HL-60/S4 (cell line): ENCODE results near the gene MVP.

Experiments
- in situ Hi-C: fragments of 300-500 bp; cut with MboI; formaldehyde crosslinking; loops from 2 replicates; pipeline ENCODE4 v1.14.3; 2022; ENCODE audit warnings: low sequenced_read_pairs

Gene MVP

DNA sequence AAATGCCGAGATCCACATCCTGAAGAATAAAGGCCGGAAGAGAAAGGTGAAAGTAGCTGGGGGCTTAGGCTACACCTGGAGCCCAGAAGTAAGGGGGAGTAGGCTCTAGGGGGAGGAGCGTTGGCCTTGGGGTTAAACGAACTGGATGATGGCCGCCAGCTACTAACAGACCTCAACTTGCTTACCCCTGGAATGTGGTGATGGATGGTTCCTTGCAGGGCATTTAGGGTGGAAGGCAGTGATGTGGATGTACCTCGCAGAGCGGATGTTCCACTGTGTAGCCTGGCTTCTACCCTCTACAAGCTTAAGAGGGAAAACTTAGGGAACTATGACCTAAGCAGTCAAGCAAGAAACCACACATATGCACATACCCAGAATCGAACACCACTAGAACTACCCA, 16.2 kb upstream of the MVP start:
- in situ Hi-C loops = no loop called here

DNA sequence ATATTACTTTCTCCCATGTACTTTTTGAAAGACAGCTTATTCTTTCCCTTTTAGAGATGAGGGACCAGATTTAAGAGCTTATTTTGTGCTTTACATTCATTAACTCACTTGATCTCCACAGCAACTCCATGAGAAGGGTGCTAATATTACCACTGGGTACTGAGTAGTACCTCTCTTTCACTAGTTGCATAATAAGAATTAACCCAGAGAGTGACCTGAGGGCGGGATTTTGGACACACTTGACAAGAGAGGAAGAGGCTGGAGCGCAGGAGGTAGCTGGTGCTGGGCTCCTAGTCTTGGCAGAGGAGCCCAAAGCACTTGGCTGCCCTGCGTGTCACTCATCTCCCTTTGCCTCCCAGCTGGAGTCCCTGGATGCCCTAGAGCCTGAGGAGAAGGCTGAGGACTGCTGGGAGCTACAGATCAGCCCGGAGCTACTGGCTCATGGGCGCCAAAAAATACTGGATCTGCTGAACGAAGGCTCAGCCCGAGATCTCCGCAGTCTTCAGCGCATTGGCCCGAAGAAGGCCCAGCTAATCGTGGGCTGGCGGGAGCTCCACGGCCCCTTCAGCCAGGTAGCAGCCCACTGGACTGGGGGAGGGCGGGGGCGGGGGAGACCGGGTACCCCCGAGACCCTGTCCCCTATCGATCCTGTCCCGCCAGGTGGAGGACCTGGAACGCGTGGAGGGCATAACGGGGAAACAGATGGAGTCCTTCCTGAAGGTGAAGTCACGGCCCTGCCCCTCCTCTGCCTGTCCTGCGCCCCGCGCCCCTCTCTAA, 15.6 kb upstream of the MVP start:
- in situ Hi-C loops = no loop called here

DNA sequence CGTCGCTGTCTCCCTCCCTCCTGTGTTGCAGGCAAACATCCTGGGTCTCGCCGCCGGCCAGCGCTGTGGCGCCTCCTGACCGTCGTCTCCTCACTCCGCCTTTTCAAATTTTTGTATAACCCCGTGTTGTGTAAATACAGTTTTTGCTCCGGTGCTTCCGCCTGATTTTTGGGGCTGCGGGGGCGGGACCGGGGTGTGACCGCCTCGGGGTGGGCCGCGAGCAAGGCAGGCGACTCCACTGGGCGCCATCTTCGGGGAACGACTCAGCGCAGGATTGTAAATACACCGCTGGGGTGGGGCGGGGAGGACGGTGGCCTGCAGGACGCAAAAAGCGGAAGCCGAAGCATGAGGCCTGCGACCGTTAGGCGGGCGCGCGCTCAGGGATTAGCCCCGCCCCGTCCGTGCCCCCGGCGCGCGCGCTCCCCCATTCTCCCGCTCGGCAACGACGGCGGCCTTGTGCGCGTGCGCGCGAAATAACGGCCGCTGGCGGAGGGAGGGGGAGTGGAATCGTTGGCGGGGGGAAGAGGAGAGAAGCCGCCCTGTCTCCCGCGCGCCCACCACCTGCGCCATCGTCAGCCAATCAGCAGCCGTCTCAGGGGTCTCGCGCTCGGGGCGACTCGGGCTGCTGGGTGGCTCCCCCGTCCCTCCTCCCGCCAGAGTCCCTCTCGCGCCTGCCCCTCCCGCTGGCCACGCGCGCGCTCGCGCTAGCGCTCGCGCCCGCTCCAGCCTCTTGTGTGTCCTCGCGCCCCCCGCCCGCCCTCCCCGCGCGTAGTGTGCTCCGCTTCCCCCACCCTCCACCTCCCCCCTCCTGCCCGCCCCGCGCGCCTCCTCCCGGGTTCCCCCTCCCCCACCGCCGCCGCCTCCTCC, 14.8 kb upstream of the MVP start:
- in situ Hi-C loops = no loop called here

DNA sequence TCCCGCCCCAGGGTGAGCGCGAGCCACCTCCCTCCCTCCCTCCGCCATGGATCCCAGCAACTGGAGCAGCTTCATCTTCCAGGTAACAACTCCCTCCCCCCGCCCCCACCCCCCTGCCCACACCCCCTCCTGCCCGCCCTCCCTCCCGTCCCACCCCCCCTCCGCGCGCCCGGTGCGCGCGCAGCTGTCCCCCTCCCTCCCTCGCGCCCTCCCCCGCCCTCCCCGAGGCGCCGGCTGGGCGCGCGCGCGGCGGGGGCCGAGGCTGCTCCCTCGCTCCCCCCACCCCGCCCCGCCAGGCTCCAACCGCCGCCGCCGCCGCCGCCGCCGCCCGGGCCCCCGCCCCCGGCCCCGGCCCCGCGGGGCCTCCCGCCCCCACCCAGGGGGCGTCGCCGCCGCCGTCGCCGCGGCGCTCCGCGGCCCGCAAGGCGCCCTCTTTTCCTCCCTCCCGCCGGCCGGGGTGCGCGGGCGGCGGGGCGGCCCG, 14.1 kb upstream of the MVP start, which contains the start of gene MAZ:
TSS of gene MAZ (plus strand) at position 431 of the 481 bp plus-strand sequence. CDS start 173 bp downstream, outside the sequence.
- in situ Hi-C loops = no loop called here

DNA sequence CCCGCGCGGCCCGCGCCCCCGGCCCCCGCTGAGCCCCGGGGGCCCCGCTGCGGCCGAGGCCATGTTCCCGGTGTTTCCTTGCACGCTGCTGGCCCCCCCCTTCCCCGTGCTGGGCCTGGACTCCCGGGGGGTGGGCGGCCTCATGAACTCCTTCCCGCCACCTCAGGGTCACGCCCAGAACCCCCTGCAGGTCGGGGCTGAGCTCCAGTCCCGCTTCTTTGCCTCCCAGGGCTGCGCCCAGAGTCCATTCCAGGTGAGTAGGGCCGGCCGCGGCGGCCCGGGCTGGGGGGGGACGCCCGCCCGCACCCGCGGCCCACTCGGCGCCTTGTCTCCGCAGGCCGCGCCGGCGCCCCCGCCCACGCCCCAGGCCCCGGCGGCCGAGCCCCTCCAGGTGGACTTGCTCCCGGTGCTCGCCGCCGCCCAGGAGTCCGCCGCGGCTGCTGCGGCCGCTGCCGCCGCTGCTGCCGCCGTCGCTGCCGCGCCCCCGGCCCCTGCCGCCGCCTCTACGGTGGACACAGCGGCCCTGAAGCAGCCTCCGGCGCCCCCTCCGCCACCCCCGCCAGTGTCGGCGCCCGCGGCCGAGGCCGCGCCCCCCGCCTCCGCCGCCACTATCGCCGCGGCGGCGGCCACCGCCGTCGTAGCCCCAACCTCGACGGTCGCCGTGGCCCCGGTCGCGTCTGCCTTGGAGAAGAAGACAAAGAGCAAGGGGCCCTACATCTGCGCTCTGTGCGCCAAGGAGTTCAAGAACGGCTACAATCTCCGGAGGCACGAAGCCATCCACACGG, 13.4 kb upstream of the MVP start:
- in situ Hi-C loops = no loop called here

DNA sequence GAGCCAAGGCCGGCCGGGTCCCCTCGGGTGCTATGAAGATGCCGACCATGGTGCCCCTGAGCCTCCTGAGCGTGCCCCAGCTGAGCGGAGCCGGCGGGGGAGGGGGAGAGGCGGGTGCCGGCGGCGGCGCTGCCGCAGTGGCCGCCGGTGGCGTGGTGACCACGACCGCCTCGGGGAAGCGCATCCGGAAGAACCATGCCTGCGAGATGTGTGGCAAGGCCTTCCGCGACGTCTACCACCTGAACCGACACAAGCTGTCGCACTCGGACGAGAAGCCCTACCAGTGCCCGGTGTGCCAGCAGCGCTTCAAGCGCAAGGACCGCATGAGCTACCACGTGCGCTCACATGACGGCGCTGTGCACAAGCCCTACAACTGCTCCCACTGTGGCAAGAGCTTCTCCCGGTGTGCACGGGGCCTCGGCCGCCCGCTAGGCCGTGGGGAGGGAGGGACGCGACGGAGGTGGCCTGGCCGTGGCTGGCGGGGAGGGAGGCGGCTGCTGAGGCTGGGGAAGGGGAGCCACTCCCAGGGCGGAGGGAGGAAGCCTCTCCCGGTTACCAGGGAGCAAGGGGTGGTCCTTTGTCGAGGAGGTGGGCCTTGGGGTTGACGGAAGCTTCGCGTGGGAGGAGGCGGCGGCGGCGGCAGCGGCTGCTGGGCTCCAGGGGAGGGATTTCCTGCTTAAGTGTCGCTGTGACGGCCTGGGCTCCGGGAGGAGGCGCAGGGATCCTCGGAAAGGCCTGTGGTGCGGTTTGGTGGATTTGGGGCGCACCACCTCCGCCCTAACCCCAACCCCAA, 12.6 kb upstream of the MVP start:
- in situ Hi-C loops = no loop called here

DNA sequence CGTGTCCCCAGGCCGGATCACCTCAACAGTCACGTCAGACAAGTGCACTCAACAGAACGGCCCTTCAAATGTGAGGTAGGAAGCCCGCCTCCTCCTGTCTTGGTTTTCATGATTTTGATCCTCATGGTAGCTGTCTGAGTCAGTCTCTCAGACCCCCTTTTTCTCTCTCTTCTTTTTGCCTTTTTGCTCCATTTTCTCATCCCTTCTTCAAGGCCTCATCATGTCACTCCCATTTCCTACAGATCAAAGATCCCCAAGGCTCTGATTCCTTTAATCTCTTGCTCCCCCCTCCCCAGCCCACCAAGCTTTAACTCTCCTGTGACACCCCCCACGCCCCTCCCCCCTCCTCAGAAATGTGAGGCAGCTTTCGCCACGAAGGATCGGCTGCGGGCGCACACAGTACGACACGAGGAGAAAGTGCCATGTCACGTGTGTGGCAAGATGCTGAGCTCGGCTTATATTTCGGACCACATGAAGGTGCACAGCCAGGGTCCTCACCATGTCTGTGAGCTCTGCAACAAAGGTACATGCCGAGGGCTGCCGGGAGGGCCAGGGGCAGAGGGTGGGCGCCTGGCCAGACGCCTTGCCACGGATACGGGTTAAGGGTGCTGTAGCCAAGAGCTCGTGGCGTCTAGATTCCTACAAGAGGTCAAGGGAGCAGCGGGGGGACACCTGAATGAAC, 11.9 kb upstream of the MVP start:
- in situ Hi-C loops = no loop called here

DNA sequence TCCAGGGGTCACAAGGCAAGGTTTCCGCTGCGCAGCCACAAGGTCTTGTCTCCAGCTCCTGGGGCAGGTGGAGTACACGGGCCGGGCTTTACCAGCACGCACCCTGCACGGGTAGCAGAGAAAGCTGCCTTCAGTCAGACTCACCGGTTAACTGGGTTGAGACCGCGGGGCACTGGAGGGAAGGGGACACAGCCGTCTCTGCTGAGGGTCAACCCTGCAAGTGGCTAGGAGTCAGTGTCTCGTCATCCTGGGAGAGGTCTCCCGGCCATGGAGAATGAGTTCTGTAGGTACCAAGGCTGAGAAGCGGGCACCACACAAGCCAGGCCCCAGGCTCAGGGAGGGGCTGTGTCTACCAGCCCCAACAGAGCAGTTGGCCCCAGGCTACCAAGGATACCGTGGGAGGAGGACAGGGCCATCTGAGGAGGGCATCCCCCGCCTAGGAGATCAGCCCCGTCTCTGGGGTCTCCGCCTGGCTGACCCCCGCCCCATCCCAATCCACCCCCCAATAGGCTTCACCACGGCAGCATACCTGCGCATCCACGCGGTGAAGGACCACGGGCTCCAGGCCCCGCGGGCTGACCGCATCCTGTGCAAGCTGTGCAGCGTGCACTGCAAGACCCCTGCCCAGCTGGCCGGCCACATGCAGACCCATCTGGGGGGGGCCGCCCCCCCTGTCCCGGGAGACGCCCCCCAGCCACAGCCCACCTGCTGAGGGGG, 11.1 kb upstream of the MVP start:
- in situ Hi-C loops = no loop called here

DNA sequence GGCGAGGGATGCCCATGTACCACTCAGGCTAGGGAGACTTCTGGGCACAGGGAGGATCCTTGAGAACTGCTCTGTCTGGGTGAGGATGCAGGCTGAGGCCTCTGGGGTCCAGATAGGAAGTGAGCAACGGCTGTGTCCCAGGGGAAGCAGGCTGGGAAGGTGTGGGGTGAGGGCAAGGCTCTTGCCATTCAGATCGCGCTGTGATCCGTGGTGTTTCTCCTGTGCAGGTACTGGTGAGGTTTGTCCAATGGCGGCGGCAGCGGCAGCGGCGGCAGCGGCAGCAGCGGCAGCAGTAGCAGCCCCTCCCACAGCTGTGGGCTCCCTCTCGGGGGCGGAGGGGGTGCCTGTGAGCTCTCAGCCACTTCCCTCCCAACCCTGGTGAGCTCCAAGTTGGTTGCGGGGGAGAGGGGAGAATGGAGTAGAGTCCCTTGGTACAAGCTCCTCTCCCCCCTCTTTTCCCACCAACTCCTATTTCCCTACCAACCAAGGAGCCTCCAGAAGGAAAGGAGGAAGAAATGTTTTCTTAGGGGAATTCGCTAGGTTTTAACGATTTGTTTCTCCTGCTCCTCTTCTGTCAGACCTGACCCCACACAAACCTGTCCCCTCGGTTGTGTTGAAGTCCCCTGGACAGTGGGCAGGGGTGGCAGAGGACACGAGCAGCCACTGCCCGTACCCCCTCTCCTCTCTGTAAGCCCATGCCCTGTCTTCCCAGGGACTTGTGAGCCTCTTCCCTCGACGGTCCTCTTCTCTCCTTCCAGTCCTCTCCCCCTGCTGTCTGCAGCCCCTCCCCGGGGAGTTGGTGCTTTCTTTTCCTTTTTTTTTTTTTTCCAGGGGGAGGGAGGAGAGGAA, 10.2 kb upstream of the MVP start:
- in situ Hi-C loops = no loop called here

DNA sequence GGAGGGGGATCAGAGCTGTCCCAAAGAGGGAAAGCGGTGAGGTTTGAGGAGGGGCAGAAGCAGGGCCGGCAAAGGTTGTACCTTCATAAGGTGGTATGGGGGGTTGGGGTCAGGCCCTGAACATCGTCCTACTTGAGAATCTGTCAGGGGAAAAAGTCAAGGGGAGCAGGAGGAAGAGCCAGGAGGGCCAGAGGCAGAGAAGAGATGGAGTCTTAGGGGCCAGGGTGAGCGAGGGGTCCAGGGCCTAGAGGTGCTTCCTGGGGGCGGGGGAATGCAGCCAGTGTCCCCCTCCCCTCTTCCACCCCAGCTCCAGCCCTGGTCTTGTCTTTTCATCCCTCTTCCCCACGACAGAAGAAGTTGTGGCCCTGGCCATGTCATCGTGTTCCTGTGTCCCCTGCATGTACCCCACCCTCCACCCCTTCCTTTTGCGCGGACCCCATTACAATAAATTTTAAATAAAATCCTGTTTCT, 9.5 kb upstream of the MVP start:
- in situ Hi-C loops = no loop called here

DNA sequence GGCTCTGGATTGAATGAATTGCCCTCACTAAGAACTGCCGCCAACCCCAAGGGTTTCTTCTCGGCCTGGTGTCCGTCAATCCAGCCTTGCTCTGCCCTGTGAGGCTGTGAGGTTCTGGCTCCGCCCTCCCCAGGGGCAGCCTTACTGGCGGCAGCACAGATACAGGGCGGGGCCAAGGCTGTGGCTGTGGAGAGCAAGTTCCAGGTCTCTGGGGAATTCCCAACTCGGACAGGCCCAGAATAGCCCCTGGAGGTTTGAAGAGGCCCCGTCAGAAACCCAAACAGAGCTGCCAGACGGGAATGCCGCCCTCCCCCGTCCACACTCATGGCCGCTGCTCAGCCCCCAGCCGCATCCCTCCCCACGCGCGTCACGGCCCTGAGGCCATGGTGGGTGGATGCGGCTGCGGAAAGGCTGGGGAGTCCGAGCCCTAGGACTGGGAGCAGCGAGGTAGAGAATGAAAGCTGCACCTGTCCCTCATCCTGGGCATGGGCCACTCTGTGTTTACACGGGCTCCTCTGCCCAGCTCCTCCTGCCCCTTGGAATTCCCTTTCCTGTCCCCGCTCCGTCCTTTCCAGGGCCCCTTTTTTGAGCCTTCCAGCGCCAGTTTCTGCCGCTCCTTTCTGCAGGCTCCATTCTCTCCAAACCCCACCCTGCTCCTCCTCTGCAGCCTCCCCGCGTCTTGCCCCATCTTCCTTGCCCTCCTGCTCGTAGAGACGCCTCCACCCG, 8.9 kb upstream of the MVP start:
- in situ Hi-C loops = no loop called here

DNA sequence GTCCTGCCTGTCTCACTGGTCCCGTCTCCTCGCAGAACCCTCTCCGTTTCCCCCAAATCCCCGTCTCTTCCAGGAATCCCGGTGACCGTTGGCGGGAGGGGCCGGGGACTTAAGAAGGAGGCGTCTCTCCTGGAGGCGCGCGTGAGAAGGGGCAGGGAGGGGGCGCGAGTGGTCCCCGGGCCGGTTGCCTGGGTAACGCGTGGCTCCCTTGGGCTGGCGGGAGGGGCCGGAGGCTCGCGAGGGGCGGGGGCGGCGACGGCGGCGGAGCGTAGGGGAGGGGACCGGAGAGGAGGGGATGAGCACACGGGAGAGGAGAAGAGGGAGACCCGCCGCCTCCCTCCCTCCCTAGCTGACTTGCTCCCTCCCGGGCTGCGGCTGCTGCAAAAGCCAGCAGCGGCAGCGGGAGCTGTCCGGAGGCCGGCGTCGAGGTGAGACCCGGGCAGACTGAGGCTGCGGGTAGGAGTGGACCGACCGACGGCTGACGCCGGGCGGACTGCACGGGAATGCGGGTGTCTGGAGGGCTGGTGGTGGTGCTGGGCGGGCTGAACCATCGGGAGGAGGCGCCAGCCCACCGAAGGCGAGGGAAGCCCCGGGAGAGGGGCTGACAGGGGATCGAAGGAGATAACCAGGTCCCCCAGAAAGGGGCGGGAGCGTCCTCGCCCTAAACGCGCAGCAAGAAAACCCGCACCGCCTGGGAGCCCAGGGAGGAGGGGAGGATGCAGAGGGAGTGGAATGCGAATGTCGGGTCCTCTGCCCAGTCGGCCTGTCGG, 8.2 kb upstream of the MVP start, which contains the start of gene PRRT2:
TSS of gene PRRT2 (plus strand) at position 298 of the 770 bp plus-strand sequence. CDS start 862 bp downstream, outside the sequence.
- in situ Hi-C loops = no loop called here

DNA sequence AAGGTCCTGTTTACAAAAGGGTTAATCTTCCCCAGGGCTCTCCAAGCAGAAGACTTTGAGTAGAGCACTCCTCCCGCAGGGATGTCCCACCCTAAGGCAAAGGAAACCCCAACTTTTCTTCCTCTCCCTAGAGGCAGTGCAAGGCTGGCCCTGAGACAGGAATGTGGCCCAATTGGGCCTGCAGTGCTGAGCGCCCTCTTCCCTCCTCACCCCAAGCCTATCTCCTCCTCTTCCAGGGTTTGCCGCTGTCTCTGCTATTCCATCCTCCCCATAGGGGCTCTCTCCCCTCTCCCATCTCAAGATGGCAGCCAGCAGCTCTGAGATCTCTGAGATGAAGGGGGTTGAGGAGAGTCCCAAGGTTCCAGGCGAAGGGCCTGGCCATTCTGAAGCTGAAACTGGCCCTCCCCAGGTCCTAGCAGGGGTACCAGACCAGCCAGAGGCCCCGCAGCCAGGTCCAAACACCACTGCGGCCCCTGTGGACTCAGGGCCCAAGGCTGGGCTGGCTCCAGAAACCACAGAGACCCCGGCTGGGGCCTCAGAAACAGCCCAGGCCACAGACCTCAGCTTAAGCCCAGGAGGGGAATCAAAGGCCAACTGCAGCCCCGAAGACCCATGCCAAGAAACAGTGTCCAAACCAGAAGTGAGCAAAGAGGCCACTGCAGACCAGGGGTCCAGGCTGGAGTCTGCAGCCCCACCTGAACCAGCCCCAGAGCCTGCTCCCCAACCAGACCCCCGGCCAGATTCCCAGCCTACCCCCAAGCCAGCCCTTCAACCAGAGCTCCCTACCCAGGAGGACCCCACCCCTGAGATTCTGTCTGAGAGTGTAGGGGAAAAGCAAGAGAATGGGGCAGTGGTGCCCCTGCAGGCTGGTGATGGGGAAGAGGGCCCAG, 7.3 kb upstream of the MVP start:
- in situ Hi-C loops = no loop called here

DNA sequence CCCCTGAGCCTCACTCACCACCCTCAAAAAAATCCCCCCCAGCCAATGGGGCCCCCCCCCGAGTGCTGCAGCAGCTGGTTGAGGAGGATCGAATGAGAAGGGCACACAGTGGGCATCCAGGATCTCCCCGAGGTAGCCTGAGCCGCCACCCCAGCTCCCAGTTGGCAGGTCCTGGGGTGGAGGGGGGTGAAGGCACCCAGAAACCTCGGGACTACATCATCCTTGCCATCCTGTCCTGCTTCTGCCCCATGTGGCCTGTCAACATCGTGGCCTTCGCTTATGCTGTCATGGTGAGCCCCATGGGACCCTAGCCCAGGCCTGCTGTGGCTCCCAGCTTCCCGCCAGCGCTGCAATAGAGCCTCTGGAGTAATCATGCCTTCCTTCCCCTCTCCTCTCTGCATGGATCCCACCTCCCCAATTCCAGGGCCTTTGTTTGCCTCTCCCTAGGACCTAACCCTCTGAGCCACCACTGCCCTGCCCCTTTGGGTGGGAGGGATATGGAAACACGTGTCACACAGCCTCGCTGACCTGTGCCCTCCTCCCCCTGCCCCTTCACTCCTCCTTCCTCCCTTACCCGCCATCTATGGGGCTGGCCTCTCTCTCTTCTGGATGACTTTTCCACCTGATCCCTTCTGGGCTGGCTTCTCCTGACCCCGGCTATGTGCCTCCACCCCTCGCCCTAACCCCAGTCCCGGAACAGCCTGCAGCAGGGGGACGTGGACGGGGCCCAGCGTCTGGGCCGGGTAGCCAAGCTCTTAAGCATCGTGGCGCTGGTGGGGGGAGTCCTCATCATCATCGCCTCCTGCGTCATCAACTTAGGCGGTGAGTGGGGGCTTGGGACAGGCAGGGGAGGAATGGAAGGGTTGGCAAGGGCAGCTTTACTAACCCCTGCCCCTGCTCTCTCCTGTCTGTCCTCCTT, 6.4 kb upstream of the MVP start:
- in situ Hi-C loops = no loop called here

DNA sequence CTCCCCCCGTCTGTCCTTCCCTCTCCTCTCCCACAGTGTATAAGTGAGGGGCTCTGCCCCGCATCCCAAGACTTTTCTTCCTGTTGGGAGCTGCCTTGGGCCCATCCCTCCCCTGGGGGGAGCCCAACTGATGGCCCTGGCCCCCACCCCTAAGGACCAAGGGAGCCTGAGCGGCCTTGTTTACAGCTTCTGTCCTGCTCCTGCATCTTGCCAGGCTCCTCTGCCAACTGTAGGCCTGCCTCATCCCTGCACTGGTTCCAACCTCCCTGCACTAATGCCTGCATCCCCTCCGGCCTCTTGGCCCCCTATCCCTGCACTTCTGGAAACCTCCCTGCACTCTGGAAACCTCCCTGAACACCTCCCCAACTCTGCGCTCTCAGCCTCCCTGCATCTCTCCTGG, 5.7 kb upstream of the MVP start:
- in situ Hi-C loops = no loop called here
